ENCODE data around the gene STAG1. TPM values are rescaled to one million over a fixed set of nuclear protein-coding genes. Genes with fewer than 3 reads are reported as not detected.

The STAG1 gene
- total RNA-seq, 5 donors from 2014 or later (not counting 1 experiment from before 2014, with no cell fraction given): 38.9 to 52.5 (median 42.7) TPM

DNA sequence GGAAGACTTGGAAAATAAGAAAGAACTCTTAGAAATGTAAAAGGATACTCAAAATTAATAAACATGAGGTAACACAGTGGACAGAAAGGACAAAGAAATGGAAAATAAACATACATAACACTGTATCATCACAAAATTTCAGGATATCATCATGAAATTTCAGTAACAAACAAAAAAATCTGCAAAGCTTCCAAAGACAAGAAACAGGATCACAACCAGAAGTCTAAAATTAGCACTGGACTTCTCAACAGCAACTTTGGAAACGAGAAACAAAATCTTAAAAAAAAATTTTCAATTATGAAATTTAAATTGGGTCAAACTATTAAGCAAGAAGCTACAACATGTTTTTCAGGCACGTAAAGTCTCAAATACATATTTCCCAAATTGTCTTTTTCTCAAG is 238.8 kb downstream of the STAG1 start:
- no peaks in the 10 kb centered on the region for H3K27me3 ChIP-seq (replicated peaks in 1 of 2; ENCODE audit: control insufficient read depth in 2 of 2, extremely low read depth in 1 of 2, insufficient read depth in 2 of 2, low read length in 1 of 2)
- Mint-ChIP-seq H3K4me3 (no peak overlapping the region), H3K27ac (no peak overlapping the region), H3K27me3 (no peaks in the 10 kb centered on the region), H3K36me3 (peaks cover 38% of the 10 kb centered on the region), H3K9me3 (no peaks in the 10 kb centered on the region), H3K4me1 (peaks cover 0 to 4% (median 0%) of the 10 kb centered on the region in 3 donors)
- ChIA-PET POLR2A (interaction anchor here in 1 of 2 donors (0.6 kb wide), 2 partner anchors 113 to 337 kb away, joined by 4 to 6 read pairs; no protein-coding TSS in a partner anchor), CTCF (no interaction called here)
- H3K4me3 ChIP-seq (ENCODE audit: control insufficient read depth in 1 of 2, extremely low read depth in 1 of 2, low read length in 1 of 2): no peak overlapping the region
- no peaks in the 10 kb centered on the region for H3K4me1 ChIP-seq (ENCODE audit: control insufficient read depth in 1 of 2, extremely low read depth in 1 of 2, insufficient read depth in 2 of 2, low read length in 2 of 2)
- DNase-seq: no peak
- H3K36me3 ChIP-seq (ENCODE audit: control insufficient read depth in 2 of 2, extremely low read depth in 1 of 2, insufficient read depth in 1 of 2, low read length in 1 of 2): peaks cover 0 to 3% of the 10 kb centered on the region in 2 donors
- no peak overlapping the region for H3K27ac ChIP-seq (ENCODE audit: low read length)
- WGBS (ENCODE audit: insufficient coverage): no CpG with 5 or more reads among the region's 2 CpGs
- no peaks in the 10 kb centered on the region for H3K9me3 ChIP-seq
- ATAC-seq (replicated peaks in 1 of 4): no peak

DNA sequence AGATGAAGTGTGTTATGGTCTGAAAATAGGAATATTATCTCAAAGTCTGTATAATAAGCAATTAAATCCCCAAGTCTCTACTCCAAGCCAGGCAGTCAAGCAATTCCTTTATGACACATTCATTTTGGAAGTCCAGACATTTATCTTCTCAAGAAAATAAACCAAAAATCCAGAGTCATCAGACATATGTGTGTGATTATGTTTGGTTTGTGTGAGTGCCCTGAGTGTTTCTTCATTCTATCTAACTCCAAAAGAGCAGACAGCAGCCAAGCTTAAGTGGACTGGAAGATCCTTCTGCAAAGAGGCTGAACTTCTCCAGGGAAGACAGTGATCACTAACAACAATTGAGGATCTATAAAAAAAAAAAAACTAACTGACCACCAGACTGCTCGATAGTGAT is 239.8 kb downstream of the STAG1 start:
- Histone ChIP-seq H3K36me3 (ENCODE audit: control insufficient read depth in 2 of 2, extremely low read depth in 1 of 2, insufficient read depth in 1 of 2, low read length in 1 of 2) (peaks cover 0 to 3% of the 10 kb centered on the region in 2 donors), H3K4me1 (ENCODE audit: control insufficient read depth in 1 of 2, extremely low read depth in 1 of 2, insufficient read depth in 2 of 2, low read length in 2 of 2) (no peaks in the 10 kb centered on the region), H3K27ac (ENCODE audit: low read length) (no peak overlapping the region), H3K27me3 (replicated peaks in 1 of 2; ENCODE audit: control insufficient read depth in 2 of 2, extremely low read depth in 1 of 2, insufficient read depth in 2 of 2, low read length in 1 of 2) (no peaks in the 10 kb centered on the region), H3K4me3 (ENCODE audit: control insufficient read depth in 1 of 2, extremely low read depth in 1 of 2, low read length in 1 of 2) (no peak overlapping the region), H3K9me3 (no peaks in the 10 kb centered on the region)
- H3K4me1 Mint-ChIP-seq: peaks cover 0 to 4% (median 0%) of the 10 kb centered on the region in 3 donors
- peaks cover 40% of the 10 kb centered on the region for H3K36me3 Mint-ChIP-seq
- CTCF ChIA-PET: interaction anchor here in 1 of 2 donors (0.7 kb wide), 1 partner anchor 154 kb away, joined by 4 read pairs; no protein-coding TSS in a partner anchor
- no CpG with 5 or more reads among the region's 1 CpG for WGBS (ENCODE audit: insufficient coverage)
- POLR2A ChIA-PET: no interaction called here
- ATAC-seq (replicated peaks in 1 of 4): no peak
- no peaks in the 10 kb centered on the region for H3K9me3 Mint-ChIP-seq
- no peaks in the 10 kb centered on the region for H3K27me3 Mint-ChIP-seq
- H3K4me3 Mint-ChIP-seq: no peak overlapping the region
- H3K27ac Mint-ChIP-seq: no peak overlapping the region
- DNase-seq: no peak

- ChIA-PET CTCF (no interaction called here), POLR2A (interaction anchor here in 1 of 2 donors (0.5 kb wide), 1 partner anchor 82 kb away, joined by 4 read pairs; no protein-coding TSS in a partner anchor)
- ATAC-seq (replicated peaks in 1 of 4): no peak
- Histone ChIP-seq H3K4me3 (ENCODE audit: control insufficient read depth in 1 of 2, extremely low read depth in 1 of 2, low read length in 1 of 2) (no peak overlapping the region), H3K4me1 (ENCODE audit: control insufficient read depth in 1 of 2, extremely low read depth in 1 of 2, insufficient read depth in 2 of 2, low read length in 2 of 2) (no peaks in the 10 kb centered on the region), H3K9me3 (no peaks in the 10 kb centered on the region), H3K36me3 (ENCODE audit: control insufficient read depth in 2 of 2, extremely low read depth in 1 of 2, insufficient read depth in 1 of 2, low read length in 1 of 2) (peaks cover 0 to 3% of the 10 kb centered on the region in 2 donors), H3K27ac (ENCODE audit: low read length) (no peak overlapping the region), H3K27me3 (replicated peaks in 1 of 2; ENCODE audit: control insufficient read depth in 2 of 2, extremely low read depth in 1 of 2, insufficient read depth in 2 of 2, low read length in 1 of 2) (no peaks in the 10 kb centered on the region)
- no peak for DNase-seq
- Mint-ChIP-seq H3K9me3 (no peaks in the 10 kb centered on the region), H3K4me3 (no peak overlapping the region), H3K27ac (no peak overlapping the region), H3K4me1 (peaks cover 0 to 8% (median 3%) of the 10 kb centered on the region in 3 donors), H3K27me3 (no peaks in the 10 kb centered on the region), H3K36me3 (peaks cover 34% of the 10 kb centered on the region)
- 100% methylated on average over 1 of the region's 1 CpG for WGBS (ENCODE audit: insufficient coverage)
These were observed 246.5 kb downstream of the STAG1 start for GRCh38 chr3:136505676-136506075.

DNA sequence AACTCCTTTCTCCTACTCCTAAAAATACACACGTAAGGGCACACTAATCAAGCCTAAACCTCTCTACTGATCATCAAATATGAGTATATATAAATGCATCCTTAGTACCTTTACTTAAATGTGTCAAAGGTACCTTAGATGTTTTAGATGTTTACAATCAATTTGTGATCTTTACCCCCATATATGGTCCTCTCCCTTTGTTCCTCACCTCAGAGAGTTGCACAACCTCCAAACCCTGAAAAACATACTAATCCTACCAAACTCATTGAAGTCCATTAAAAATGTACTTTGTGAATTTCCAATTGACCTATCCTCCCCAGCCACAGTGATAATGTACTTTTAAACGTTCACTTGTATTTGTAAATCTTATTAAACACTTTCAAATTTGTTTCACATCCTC is 249.1 kb downstream of the STAG1 start:
- CTCF ChIA-PET: no interaction called here
- H3K4me1 ChIP-seq (ENCODE audit: control insufficient read depth in 1 of 2, extremely low read depth in 1 of 2, insufficient read depth in 2 of 2, low read length in 2 of 2): no peaks in the 10 kb centered on the region
- H3K27me3 ChIP-seq (replicated peaks in 1 of 2; ENCODE audit: control insufficient read depth in 2 of 2, extremely low read depth in 1 of 2, insufficient read depth in 2 of 2, low read length in 1 of 2): no peaks in the 10 kb centered on the region
- H3K9me3 ChIP-seq: no peaks in the 10 kb centered on the region
- no peak overlapping the region for H3K4me3 ChIP-seq (ENCODE audit: control insufficient read depth in 1 of 2, extremely low read depth in 1 of 2, low read length in 1 of 2)
- Mint-ChIP-seq H3K9me3 (no peaks in the 10 kb centered on the region), H3K4me1 (peaks cover 0 to 8% (median 3%) of the 10 kb centered on the region in 3 donors), H3K27ac (peak overlapping the region; percentile 7 to 74), H3K4me3 (no peak overlapping the region), H3K36me3 (peaks cover 37% of the 10 kb centered on the region), H3K27me3 (no peaks in the 10 kb centered on the region)
- DNase-seq (no peak), ATAC-seq (replicated peaks in 1 of 4) (no peak)
- POLR2A ChIA-PET: interaction anchor here in 1 of 2 donors (0.6 kb wide), 1 partner anchor 167 kb away, joined by 3 read pairs; no protein-coding TSS in a partner anchor
- H3K36me3 ChIP-seq (ENCODE audit: control insufficient read depth in 2 of 2, extremely low read depth in 1 of 2, insufficient read depth in 1 of 2, low read length in 1 of 2): peaks cover 0 to 8% of the 10 kb centered on the region in 2 donors
- no peak overlapping the region for H3K27ac ChIP-seq (ENCODE audit: low read length)
- WGBS (ENCODE audit: insufficient coverage): no CpG with 5 or more reads among the region's 2 CpGs

- H3K4me1 Mint-ChIP-seq: peaks cover 0 to 3% (median 0%) of the 10 kb centered on the region in 3 donors
- WGBS (ENCODE audit: insufficient coverage): 100% methylated on average over 3 of the region's 6 CpGs
- no peak overlapping the region for H3K27ac ChIP-seq (ENCODE audit: low read length)
- no peak overlapping the region for H3K27ac Mint-ChIP-seq
- H3K27me3 Mint-ChIP-seq: no peaks in the 10 kb centered on the region
- H3K4me3 ChIP-seq (ENCODE audit: control insufficient read depth in 1 of 2, extremely low read depth in 1 of 2, low read length in 1 of 2): no peak overlapping the region
- no peaks in the 10 kb centered on the region for H3K9me3 Mint-ChIP-seq
- DNase-seq (no peak), ATAC-seq (replicated peaks in 1 of 4) (no peak)
- H3K4me3 Mint-ChIP-seq: no peak overlapping the region
- ChIA-PET CTCF (interaction anchor here in 1 of 2 donors (0.6 kb wide), 1 partner anchor 456 kb away, joined by 3 read pairs; no protein-coding TSS in a partner anchor), POLR2A (no interaction called here)
- H3K27me3 ChIP-seq (replicated peaks in 1 of 2; ENCODE audit: control insufficient read depth in 2 of 2, extremely low read depth in 1 of 2, insufficient read depth in 2 of 2, low read length in 1 of 2): no peaks in the 10 kb centered on the region
- H3K36me3 ChIP-seq (ENCODE audit: control insufficient read depth in 2 of 2, extremely low read depth in 1 of 2, insufficient read depth in 1 of 2, low read length in 1 of 2): peaks cover 0 to 8% of the 10 kb centered on the region in 2 donors
- peaks cover 54% of the 10 kb centered on the region for H3K36me3 Mint-ChIP-seq
- H3K4me1 ChIP-seq (ENCODE audit: control insufficient read depth in 1 of 2, extremely low read depth in 1 of 2, insufficient read depth in 2 of 2, low read length in 2 of 2): no peaks in the 10 kb centered on the region
- no peaks in the 10 kb centered on the region for H3K9me3 ChIP-seq
These were observed 253.2 kb downstream of the STAG1 start for GRCh38 chr3:136498919-136499447.

DNA sequence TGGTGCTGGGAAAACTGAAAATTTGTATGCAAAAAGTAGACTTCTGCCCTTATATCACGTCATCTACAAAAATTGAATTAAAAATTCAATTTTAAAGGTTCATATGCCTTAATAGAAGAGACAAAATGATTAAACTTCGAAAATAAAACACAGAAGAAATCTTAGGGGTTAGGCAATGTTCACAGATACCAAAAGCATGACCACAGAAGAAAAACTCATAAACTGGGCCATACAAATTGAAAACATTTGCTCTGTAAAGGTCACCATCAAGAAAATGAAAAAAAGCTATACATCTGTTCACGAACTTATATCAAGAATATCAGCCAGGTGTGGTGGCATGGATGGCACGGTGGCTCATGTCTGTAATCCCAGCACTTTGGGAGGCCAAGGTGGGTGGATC is 257.0 kb downstream of the STAG1 start:
- Histone ChIP-seq H3K4me1 (ENCODE audit: control insufficient read depth in 1 of 2, extremely low read depth in 1 of 2, insufficient read depth in 2 of 2, low read length in 2 of 2) (no peaks in the 10 kb centered on the region), H3K36me3 (ENCODE audit: control insufficient read depth in 2 of 2, extremely low read depth in 1 of 2, insufficient read depth in 1 of 2, low read length in 1 of 2) (peaks cover 0 to 15% of the 10 kb centered on the region in 2 donors), H3K27me3 (replicated peaks in 1 of 2; ENCODE audit: control insufficient read depth in 2 of 2, extremely low read depth in 1 of 2, insufficient read depth in 2 of 2, low read length in 1 of 2) (no peaks in the 10 kb centered on the region), H3K9me3 (no peaks in the 10 kb centered on the region), H3K4me3 (ENCODE audit: control insufficient read depth in 1 of 2, extremely low read depth in 1 of 2, low read length in 1 of 2) (no peak overlapping the region), H3K27ac (ENCODE audit: low read length) (no peak overlapping the region)
- 92% methylated on average over 2 of the region's 4 CpGs for WGBS (ENCODE audit: insufficient coverage)
- peaks cover 0 to 7% (median 0%) of the 10 kb centered on the region in 3 donors for H3K4me1 Mint-ChIP-seq
- ChIA-PET POLR2A (no interaction called here), CTCF (no interaction called here)
- ATAC-seq (replicated peaks in 1 of 4) (no peak), DNase-seq (no peak)
- no peaks in the 10 kb centered on the region for H3K27me3 Mint-ChIP-seq
- no peak overlapping the region for H3K27ac Mint-ChIP-seq
- H3K4me3 Mint-ChIP-seq: no peak overlapping the region
- H3K9me3 Mint-ChIP-seq: no peaks in the 10 kb centered on the region
- H3K36me3 Mint-ChIP-seq: peaks cover 65% of the 10 kb centered on the region

All from T-cell (primary cell).